Suppressor macrophage treated with lipopolysaccharide for 4 hours (primary cell): ENCODE results near the gene SLCO2B1.

Source experiments
- DNase-seq: peaks from one replicate; pipeline ENCODE4 v3.0.0-alpha.2; 2020

Gene SLCO2B1

GRCh38 chr11:75195167-75195962, 44.5 kb downstream of the SLCO2B1 start:
- DNase-seq = peak; percentile 55

DNA sequence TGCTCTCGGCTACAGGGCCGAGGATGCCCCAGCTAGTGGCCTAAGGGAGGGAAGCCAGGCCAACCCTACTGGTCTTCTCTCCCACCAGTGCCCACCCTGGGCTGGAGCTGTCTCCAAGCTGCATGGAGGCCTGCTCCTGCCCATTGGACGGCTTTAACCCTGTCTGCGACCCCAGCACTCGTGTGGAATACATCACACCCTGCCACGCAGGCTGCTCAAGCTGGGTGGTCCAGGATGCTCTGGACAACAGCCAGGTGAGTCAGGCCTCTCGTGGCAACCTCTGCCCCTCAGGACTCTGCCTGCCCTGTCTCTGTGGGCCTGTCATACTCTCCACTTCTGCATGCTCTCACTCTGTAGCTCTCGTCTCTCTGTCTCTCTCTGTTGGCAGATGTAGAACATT, 45.5 kb downstream of the SLCO2B1 start:
- no peak for DNase-seq

GRCh38 chr11:75197512-75198277, 46.8 kb downstream of the SLCO2B1 start:
- DNase-seq = no peak

- no peak for DNase-seq
These were observed 47.5 kb downstream of the SLCO2B1 start for GRCh38 chr11:75198278-75198973.

DNA sequence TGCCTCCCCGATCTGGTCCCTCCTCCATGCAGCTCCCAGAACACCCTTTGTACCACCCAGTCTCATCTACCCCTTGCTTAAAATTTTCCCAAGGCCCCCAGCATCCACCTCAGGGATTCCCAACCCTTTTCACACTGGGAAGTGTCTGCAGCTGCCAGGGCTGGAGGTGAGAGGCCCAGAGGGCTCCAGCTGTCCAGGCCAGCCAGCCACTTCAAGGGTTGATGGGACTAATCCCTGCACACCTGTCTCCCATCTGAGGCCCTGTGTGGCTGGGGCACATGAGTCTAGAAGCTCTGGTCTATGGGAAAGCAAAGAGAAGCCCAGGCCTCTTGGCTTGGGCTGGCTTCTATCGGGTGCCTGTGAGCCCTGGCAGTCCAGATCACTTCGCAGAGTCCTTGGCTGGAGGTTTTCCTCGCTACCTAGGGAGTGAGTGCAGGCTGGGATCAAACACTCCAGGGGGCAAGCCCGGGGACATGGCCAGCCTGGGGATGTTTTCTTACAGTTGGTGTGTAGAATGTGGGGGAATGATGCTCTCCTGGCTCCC, 48.6 kb downstream of the SLCO2B1 start:
- no peak for DNase-seq

- DNase-seq = no peak
These were observed 49.1 kb downstream of the SLCO2B1 start for GRCh38 chr11:75200051-75200450.

GRCh38 chr11:75200531-75200930, 49.6 kb downstream of the SLCO2B1 start:
- DNase-seq = no peak

GRCh38 chr11:75201771-75202170, 50.9 kb downstream of the SLCO2B1 start:
- no peak for DNase-seq

GRCh38 chr11:75202195-75202594, 51.3 kb downstream of the SLCO2B1 start:
- DNase-seq = no peak

- DNase-seq = no peak
These were observed 52.2 kb downstream of the SLCO2B1 start for GRCh38 chr11:75203138-75203537.

- no peak for DNase-seq
These were observed 52.7 kb downstream of the SLCO2B1 start for GRCh38 chr11:75203641-75204011.

- no peak for DNase-seq
These were observed 53.2 kb downstream of the SLCO2B1 start for GRCh38 chr11:75204012-75204674.

GRCh38 chr11:75204685-75205563, 54.0 kb downstream of the SLCO2B1 start:
- peak; percentile 94 for DNase-seq

- DNase-seq = no peak
These were observed 54.7 kb downstream of the SLCO2B1 start for GRCh38 chr11:75205564-75206020.

GRCh38 chr11:75208446-75208845, 57.5 kb downstream of the SLCO2B1 start:
- no peak for DNase-seq

- no peak for DNase-seq
These were observed 61.5 kb downstream of the SLCO2B1 start for GRCh38 chr11:75212411-75212810.

DNA sequence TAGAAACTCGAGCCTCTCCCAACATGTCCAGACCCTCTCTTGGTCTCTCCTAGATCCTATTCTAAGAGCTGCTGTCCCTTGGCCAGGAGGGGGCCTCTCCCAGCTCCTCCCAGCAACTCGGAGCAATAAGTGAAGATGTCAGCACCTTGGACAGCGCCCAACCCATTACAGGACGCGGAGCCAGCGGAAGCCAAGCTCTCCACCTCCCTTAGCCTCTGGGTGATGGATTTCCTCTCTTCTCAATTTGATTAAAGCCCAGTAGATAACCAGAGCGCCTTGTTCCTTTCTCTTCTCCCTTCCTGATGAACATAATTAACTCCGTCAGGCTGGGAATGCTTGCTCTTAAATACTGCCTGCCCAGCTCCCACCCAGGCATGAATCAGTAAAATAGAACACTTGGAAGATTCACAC, 63.5 kb downstream of the SLCO2B1 start:
- DNase-seq = peak; percentile 93

GRCh38 chr11:75214843-75215242, 63.9 kb downstream of the SLCO2B1 start:
- no peak for DNase-seq

GRCh38 chr11:75219869-75220268, 69.0 kb downstream of the SLCO2B1 start:
- no peak for DNase-seq

GRCh38 chr11:75223954-75224643, 73.2 kb downstream of the SLCO2B1 start:
- no peak for DNase-seq

DNA sequence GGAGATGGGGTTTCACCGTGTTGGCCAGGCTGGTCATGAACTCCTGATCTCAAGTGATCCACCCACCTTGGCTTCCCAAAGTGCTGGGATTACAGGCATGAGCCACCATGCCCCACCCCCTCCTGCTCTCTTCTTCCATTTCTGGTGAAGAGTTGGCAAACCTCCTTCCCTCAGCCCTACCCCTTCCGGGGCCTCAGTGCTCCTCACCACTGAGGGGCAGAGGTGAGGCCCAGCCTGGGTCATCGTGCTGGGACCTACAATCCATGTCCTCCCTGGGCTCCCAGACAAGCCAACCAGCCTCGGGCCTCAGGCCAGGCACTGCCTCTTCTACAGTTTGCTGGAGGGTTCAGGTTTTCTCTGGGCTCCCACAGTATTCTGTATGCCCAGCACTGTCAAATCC, 74.9 kb downstream of the SLCO2B1 start:
- no peak for DNase-seq
